Measurements from ENCODE around the gene KRT78. TPM values are rescaled to one million over a fixed set of nuclear protein-coding genes. Genes with fewer than 3 reads are reported as not detected.

The KRT78 gene
- total RNA-seq, 1 donor from 2014 or later, result not detected

DNA sequence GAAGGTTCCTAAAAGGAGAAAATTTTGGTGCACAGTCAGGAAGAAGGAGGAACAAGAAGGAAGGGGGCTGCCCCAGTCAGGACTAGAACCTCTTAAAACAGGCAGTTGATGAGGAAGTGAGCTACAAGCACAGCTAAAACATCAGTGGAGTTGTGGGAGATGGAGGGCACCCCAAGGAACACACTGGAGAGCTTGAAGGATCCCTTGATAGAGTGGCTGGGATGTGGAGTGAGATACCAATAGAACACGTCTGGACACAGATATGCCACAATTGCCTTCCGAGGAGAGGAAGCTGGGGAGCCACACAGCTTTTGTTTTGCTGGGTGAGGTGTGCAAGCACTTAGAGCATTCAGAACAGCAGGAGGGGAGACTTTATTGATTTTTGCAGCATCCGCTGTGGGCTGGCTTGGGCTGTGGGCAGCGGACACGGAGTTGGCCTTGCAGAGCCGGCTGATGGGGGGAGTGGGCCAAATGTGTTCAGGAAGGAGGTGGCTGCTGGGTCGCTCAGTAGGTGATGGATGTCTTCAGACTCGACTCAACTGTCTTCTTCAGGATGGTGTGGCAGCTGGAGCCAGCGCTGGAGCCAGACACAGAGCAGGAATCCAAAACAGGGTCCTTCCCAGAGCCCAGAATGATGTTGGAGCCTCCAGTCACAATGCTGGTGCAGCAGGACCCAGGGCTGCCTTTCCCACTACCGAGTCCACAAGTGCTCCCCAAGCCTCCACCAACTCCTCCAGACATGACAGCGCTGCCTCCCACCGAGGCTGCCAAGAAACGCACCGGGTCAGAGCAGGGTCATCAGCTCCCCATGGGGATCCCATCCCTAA is 10.0 kb downstream of the KRT78 start:
- no peak for DNase-seq

DNA sequence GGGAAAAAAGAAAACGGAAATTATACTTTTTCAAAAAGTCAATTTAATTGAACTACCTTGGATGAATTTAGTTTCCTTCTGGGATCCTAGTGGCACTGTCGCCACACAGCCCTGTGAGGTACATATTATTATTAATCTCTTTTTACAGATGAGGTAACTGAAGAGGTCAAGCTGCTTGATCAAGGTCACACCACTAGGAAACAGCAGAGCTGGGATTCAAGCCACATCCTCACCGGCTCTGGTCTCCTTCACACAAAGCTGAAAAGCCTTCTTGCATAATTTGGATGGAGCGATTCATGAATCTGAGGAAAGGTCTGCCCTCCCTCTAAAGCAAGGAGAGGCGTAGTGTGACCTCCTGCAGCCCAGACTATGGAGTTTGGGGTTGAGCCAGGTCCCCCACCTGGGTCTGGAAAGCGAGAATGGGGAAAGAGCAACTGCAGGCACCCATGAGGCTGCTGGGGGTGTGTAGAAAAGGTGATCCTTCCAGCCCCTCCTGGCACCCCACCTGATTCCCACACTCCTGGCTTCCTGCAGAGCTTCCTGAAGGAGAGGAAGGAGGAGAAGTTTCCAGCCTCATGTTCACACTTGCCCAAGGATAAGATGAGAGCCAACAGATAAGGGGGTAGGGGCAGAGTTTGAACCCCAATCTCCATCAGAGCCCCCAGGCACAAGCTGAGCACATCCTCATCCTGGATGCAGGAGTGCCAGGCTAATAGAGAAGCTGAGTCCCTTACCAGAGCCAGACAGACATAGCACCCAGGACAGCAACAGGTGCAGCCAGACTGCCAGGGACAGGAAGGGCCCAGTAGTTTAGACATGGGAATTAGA is 10.8 kb downstream of the KRT78 start:
- no peak for DNase-seq

DNA sequence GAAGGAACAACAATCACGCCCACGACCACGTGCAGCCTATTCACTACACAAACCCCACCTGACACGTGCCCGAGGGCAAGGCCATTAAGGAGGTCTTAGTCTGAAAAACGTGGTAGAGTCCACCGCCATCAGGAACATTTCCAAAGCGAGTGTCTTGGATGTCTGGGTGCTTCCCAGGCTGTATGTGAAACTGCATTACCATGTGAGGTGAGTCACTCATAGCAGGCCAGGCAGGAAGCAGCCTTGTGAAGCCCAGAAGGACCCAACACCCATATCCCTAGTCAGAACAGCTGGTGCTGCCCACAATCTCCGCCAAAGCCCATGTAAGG is 11.4 kb downstream of the KRT78 start:
- peak; percentile 58 for DNase-seq

DNA sequence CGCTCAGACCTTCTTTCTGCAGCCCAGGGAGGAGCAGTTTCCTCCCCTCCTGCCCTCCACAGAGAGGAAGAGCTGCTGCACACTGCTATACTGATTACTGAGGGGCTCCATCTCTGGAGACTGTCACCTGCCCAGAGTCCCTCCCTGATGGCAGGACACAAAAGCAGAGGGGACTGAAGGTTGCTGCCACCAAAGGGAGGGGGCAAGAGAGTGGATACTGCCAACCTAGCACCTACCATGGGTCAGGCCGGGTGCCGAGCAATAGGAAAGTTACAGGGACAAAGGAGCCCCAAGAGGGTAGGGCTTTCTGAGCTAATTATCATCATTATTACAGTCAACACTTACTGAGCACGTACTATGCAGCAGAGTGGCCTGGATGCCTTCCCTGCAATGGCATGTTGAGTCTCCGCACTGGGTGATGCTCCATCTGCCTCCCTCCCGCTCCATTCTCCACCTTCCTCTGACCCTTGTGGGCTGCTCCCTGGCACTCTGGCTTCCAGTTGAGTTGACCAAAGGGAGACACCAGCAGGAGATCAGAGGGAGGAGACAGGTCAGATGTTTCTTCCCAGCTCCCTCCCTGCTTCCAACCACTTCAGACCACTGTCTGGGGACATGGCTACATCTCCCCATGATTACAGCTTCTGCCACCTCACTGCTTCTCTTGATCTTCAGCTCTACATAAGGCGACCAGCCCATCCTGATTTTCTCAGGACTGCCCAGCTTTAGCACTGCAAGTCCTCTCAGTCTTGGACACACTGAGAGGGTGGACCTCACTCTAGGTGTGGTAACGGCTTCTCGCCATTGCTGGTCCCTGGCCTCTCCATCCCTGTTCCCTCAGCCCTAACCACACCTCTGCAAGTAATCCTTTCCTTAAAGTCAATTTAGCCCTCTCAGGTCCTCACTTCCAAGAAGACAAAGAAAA is 12.0 kb downstream of the KRT78 start:
- DNase-seq, result no peak

DNA sequence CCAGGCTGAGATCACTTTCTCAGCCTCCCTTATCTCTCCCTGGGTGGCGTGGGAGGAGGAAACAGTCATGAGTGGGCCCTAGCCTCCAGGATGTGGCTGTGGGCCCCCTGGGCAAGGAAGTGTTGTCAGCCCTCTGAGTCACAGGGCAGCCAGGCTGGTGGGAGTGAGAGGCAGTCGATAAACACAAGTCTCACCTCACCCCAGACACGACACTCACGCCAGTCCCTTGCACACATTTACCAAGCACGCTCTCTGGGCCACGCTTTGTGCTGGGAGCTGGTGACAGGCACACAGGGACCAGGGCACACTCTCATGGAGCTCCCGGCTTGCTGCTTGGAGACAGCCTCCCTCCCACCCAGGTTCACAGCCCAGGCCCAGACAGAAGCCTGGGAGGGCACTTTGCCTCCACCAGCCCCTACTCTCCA is 12.7 kb downstream of the KRT78 start:
- peak; percentile 55 for DNase-seq

DNA sequence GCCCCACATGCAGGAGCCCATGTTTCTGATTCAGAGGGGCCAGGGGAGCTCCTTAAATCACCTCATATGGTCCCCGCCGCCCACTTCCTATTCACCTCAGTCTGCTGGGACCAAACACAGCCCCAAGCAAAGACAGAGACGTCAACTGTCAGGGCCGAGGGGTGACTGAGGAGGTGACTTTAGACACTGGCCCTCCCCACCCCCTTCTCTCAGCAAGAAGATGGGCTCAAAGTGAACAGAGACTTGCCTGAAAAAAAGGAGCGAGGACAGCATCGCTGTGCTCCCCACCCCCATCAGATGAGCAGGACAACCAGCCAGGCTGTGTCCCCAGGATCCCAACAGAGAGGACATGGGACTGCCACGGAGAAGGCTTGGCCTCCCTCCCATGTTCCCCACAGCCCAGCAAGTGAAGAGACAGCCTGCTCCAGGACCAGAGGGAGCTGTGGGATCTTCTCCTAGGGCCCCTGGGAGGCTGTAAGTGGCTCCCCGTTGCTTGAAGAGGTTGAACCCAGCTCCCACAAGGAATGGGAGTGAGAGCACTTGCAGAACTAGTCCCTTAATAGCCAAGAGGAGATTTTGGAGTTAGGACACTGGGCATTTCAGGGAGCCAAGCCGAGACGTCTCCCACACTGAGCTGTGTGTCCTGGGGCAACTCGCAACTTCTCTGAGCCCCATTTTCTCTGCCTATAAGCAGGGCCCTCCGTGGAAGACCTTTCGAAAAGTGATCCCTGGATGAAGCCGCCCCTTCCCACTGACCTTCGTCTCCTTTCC is 13.3 kb downstream of the KRT78 start:
- no peak for DNase-seq

DNA sequence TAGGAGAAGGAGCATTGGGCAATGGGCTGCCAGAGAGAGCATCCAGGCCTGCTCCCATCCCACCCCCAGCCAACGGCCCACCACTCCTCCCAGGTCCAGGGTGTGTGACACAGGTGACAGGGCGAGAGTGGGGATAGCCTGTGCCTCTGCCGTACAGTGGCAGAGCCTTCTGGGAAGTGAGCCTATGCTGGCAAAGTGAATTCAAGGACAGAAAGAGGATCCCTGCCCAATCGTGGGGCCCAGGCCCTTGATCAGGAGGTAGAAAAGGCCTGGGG is 14.1 kb downstream of the KRT78 start:
- DNase-seq, result no peak

DNA sequence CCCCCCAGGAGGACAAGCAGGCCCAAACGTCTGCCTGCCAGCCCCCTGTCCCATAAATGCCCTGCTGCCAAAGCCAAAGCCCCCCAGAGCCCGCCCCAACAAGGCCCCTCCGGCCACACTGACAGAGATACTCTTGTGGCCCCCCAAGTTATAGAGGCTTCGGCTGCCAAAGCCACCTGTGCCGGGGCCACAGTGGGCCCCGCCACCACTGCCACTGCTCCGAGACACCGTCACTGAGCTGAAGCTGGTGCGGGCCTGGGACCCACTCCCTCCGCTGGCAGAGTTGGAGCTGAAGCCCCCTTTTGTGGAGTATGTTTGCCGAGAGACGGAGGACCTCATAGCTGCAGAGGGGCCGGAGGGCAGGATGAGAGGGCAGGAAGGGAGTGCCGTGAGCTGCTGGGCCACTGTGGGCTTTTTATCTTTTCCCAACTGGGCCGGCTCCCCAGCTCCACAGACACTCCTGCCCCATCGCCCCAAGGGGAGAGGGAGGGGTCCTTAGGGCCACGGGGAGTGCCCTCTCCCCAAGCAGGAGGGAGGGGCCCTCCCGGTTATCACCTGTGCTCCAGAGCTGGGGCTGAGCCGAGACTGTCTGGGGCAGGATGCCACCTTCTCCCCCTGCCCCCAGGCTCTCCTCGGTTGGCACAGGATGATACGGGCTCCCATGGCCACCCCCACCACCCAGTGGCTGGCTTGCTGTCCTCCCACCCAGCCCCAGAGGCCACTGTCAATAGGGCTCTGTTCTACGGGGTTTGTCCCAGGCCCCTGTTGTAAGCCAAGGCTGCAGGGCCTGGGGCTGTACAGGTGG is 14.7 kb downstream of the KRT78 start, which contains the start of gene KRT79:
Gene KRT79 (minus strand): TSS at position 390 of the 805 bp plus-strand sequence. CDS start 51 bp downstream, at position 339.
- no peak for DNase-seq

DNA sequence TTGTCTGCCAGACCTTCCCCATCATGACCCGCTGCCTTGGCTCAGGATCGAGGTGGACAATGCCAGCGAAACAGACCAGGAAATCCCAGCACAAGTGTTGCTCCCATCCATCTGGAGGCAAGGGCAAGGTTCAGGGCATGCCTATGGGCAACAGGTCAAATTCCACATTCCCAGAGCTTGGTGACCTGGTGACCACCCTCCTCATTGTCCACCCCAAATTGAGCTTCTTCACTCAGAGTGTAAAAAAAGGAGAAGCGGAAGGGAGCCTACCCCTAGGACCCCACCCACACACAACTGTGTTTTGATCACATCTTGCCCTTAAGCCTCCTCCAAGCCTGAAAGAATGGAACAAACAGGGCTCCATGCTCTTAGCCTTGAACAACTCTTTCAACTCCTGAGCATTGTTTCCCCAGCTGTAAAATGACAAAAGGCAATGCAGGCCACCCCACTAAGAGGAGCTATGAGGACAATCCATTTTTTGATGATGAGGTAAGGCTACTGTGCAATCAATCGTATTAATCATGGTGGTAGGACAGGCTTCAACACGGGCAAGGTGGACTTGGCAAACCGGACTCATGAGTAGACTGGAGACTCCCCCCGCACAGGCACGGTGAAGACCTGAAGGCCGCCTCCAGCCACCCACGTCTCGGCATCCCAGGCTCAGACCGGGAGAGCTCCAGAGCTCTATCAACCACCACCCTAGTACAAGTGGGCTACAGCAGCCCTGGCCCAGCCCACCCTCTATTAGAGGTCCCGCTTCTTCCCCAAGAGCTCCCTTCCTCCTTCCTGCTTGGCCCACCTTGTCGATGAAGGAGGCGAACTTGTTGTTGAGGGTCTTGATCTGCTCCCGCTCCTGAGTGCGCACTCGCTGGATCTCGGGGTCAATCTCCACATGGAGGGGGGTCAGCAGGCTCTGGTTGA is 15.5 kb downstream of the KRT78 start:
- no peak for DNase-seq

DNA sequence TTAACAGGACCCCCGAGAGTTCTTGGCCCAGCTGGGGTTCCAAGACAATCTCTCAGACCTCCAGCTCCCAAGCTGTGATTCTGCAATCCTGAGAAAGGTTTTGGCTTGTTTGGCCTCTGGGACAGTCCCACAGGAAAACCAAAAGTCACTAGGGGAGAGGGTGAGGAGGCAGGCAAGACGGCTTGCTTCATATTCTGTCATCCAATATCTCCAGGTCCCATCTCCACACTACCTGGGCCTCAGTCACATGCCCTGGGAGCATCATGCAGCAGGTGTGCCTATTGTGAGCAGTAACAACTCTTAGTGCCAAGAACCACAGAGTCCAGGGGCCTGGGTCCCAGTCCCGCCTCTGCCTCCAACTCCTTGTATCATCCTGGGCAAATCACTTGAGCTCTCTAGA is 16.3 kb downstream of the KRT78 start:
- no peak for DNase-seq

DNA sequence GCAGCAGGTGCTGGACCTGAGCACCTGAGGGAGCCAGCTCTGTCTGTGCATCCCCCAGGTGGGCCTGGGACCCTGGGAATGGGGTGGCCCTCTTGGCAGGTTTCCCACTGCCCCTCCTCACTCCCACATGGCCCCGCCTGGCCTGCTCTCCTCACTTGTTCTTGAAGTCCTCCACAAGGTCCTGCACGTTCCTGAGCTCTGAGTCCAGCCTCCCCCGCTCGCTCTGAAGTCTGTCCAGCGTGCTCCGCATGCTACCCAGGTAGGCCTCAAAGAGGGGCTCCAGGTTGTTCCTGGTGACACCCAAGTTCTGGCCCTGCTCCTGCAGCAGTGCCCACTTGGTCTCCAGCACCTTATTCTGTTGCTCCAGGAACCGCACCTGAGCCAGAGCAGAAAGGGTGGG is 17.5 kb downstream of the KRT78 start:
- DNase-seq, result no peak

DNA sequence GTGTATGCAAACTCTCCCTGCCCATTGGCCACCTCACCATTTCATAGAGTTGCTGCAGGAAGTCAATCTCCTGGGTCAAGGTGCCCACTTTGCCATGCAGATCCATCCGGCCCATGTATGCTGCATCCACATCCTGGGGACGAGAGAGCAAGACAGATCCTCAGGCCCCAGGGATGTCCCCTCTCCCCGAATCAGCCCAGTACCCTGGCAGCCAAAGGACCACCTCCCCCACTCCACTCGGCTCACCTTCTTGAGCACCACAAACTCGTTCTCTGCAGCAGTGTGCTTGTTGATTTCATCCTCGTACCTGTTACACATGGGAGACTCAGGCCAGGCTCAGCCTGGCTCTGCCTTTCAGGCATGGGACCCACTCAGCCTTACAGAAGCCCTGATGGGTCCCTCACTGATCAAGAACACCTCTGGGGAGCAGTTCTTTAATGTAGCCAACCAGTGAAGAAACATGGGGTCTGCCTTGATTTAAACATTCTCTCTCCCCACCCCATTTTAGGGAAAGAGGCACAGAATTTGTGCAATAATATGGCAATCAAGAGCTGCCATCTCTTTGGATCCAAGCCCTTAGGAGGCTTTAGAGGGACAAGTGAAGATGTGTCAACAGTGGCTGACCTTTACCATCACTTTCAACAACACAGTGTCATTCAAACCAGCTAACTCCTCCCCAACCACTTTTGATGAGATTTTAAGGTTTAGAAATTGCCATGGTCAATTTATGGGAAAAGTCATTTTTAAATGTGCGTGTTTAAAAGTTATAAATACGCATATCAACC is 18.6 kb downstream of the KRT78 start:
- no peak for DNase-seq

DNA sequence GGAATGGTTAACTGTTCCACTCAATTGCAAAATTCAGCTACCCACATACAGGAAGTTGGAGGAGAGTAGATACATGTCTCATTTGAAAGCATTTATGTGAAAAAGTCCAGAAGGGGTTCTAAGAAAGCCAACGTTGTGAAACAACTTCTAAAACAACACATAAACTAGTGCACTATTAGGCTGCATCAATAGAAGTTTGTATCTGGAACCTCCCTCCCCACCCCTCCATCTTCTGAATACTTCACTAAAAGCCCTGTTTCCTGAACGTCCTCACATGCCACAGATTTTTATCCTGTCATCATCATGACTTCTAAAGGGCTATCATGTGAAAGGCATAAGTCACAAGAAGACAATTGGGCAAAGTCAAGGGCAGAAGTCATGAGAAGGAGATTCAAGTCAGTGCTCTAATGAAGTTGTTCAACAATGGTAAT is 20.2 kb downstream of the KRT78 start:
- no peak for DNase-seq

DNA sequence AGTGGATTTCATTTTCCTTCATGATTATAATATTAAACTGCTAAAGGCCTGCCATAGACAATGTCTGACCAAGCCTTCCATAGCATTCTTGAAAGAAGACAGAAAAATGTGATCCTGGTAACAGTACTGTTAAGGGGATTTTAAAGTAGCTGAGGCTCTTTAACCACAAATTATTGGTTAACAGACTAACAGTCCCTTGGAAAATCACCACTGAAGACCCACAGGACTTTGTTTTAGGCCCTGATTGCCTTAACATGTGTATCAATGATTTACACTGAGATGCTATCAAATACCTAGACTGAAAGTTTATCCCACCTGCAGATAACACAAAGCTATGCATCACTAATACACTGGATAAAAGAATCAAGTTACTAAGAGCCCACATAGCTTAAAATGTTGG is 20.6 kb downstream of the KRT78 start:
- DNase-seq, result no peak

DNA sequence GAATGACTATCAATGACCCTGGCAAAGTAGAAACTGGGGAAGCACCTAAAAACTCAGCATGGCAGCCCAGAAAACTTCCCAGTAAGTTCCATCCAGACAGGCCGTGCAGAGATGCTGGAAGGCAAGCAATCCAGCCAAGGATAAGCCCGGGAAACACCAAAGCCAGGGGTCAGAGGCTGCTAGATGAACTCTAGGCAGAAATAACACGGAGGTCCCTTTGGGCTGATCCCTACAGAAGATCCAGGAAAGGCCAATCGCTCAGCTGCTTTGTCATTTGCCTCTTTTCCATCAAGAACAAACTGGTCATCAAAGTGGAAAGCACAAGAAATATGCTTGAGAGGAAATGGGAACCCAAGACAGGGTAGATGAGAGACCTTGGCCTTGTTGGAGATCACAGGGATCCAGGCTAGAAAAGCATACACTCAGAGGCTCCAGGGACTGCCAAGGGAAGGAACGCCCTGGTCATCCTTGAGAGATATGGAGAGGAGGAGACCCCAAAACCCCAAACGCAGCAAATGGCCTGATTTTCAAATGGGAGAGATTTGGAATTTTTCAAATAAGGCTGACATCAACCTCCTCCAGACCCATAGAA is 21.2 kb downstream of the KRT78 start:
- DNase-seq, result no peak

DNA sequence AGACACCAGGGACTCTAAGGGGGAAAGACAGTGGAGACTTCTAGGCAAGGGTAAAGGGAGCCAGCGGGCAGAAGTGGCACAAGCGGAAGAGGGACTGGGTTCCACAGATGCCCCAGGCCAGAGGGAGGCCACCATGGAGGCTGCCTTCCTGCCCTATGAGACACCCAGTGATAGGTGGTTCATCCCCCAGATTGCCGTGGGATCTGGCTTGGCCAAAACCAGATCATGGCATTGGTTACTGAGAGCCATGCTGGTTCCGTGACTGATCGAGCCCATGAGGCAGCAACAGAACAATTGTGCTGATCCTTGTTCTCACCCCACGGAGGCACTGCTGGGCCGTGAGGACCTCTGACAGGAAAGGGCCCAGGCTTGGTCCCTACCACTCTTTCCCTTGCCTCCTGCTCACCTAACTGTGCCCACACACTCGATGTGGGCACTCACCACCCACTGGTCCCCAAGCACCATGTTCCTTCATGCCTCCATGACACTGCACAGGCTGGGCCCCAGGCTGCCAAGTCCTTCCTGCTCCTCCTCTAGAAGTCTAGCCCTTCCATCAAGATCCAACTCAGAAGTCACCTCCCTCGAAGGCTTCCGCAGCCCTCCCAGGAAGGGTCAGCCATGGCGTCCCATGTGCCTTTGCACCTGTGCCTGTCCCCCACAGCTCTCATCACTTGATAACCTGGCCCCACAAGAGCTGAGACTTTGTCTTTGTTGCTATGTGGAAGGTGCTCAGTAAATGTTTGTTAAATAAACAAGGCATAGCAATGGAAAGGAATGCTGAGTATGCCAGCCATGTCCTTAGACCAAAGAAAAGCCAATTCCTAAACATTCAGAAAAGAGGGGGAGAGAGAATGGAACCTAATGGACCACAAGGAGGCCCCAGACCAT is 21.9 kb downstream of the KRT78 start:
- DNase-seq, result no peak

DNA sequence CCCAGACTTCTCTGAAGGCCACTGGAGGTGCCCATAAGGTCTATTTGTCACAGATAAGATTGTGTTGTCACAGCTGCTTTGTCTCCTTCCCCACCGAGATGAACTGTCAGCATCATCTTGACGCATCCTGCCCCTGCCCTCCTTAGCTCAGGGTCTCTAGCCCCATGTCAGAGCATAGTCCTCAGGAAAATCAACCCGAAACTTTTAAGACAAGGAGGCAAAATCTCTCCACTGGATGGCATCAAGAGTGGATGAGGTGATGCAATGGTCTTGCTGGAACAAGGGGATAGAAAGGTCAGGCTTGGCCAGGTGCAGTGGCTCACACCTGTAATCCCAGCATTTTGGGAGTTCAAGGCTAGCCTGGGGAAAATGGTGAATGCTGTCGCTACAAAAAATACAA is 22.8 kb downstream of the KRT78 start:
- DNase-seq, result no peak
